Measurements from ENCODE around the gene NAGK. TPM values are rescaled to one million over a fixed set of nuclear protein-coding genes. Genes with fewer than 3 reads are reported as not detected.
A peak's percentile ranks its signal among the peaks of the same experiment; 100 is the strongest.
"Not testable (repeated sequence)": the region's sequence is repeated elsewhere in the genome, so short reads cannot be mapped to it uniquely, and the experiment has no call there.

NAGK gene
- total and polyA plus RNA-seq, 9 of the 15 experiments (the other 6 are each of a cell fraction or from before 2014, with no cell fraction given) = 4.9 to 14.9 (median 10.6) TPM

GRCh38 chr2:71083752-71084312 is 15.4 kb downstream of the NAGK start:
- FAIRE-seq; in situ Hi-C loops (cut with MboI); TF ChIP-seq PBX2 (CRISPR knock-in tag; IDR thresholded peaks at IDR 0.05; ENCODE audit: low read depth): not testable (repeated sequence)
- peak; percentile 58 for TF ChIP-seq MEIS2 (IDR thresholded peaks at IDR 0.05; ENCODE audit: partially characterized antibody)
- TF ChIP-seq PBX2 (tag; conservative IDR thresholded peaks at IDR 0.05; ENCODE audit: low read depth) = peak; percentile 22; the same call in 1 of the 2 replicates
- 0 out of 2 replicates have a peak, but pooled peaks have one; percentile 19 for TF ChIP-seq SMARCA4 (IDR thresholded peaks at IDR 0.05)

DNA sequence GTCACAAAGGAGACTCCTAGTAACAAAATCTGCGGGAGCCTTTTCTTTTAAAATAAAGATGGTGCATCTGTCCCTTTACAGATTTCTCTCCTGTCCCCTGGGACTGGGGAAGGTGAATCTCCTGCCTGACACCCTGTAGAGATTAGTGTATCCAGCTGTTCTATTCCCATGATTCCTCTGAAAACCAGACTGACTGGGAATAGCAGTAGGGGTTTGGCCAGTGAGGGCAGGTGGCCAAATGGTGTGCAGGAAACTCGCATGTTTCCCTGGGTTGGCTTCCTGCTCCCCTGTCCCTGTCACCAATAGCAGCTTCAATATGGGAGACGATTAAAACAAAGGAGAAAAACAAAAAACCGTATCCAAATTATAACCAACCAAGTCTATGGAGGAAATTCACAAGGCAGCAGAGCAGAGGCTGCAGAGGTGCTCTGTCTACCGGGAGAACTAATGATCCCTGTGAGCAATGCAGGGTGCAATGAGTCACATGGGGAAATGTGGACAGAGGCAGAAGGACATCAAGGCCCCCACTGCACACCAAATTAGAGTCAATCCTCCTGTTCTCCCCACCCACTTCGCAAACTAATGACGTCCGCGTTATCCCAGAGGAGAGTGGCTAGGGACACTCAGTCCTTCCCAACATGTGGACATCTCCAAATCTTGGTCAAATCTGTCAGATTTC is 17.0 kb downstream of the NAGK start:
- CTCF ChIA-PET (ENCODE audit: low intra/inter-chr PET ratio); in situ Hi-C loops (cut with MboI); H3K4me2 ChIP-seq (ENCODE audit: insufficient read depth, low read length); H3K9me3 ChIP-seq (replicated peaks; ENCODE audit: control insufficient read depth, insufficient read depth, low read depth, low read length); H3K9me1 ChIP-seq (ENCODE audit: control insufficient read depth, insufficient read depth, low read length); H3K9ac ChIP-seq (ENCODE audit: insufficient read depth in 1 of 2, low read depth in 2 of 2, low read length in 2 of 2); H3K4me1 ChIP-seq (replicated peaks in 1 of 2; ENCODE audit: control insufficient read depth in 2 of 2, insufficient read depth in 2 of 2, low read length in 2 of 2); H3K4me3 ChIP-seq; intact Hi-C loops (cut with micrococcal nuclease); H4K20me1 ChIP-seq (replicated peaks; ENCODE audit: control insufficient read depth, insufficient read depth, low read length); H3K27me3 ChIP-seq (ENCODE audit: control insufficient read depth in 2 of 2, insufficient read depth in 2 of 2, low read length in 2 of 2); H3K36me3 ChIP-seq (ENCODE audit: control insufficient read depth, insufficient read depth, low read length); H2AFZ ChIP-seq (ENCODE audit: low read depth, low read length); POLR2A ChIA-PET; H3K79me2 ChIP-seq (ENCODE audit: control insufficient read depth, insufficient read depth, low read length); H3K27ac ChIP-seq (ENCODE audit: extremely low read depth, low read depth, low read length); DNase-seq (ENCODE audit: extremely low read depth in 1 of 4, low spot score in 3 of 4); BruUV-seq (replicated peaks): not testable (repeated sequence)
- FAIRE-seq (peak; percentile 46), ATAC-seq (0 out of 3 replicates have a peak, but pooled peaks have one; percentile 35)
- WGBS (ENCODE audit: insufficient coverage, low coverage, missing lambda C conversion rate) = 27% methylated on average over 9 of the region's 9 CpGs

More at GRCh38 chr2:71083752-71084312, 15.4 kb downstream of the NAGK start:
- H3K27me3 ChIP-seq (ENCODE audit: control insufficient read depth in 2 of 2, insufficient read depth in 2 of 2, low read length in 2 of 2); DNase-seq (ENCODE audit: extremely low read depth in 1 of 4, low spot score in 3 of 4); BruUV-seq (replicated peaks); H3K9me3 ChIP-seq (replicated peaks; ENCODE audit: control insufficient read depth, insufficient read depth, low read depth, low read length); intact Hi-C loops (cut with micrococcal nuclease); H3K9me1 ChIP-seq (ENCODE audit: control insufficient read depth, insufficient read depth, low read length); H3K4me2 ChIP-seq (ENCODE audit: insufficient read depth, low read length); H3K27ac ChIP-seq (ENCODE audit: extremely low read depth, low read depth, low read length); H3K79me2 ChIP-seq (ENCODE audit: control insufficient read depth, insufficient read depth, low read length); H4K20me1 ChIP-seq (replicated peaks; ENCODE audit: control insufficient read depth, insufficient read depth, low read length); H3K4me1 ChIP-seq (replicated peaks in 1 of 2; ENCODE audit: control insufficient read depth in 2 of 2, insufficient read depth in 2 of 2, low read length in 2 of 2); H3K4me3 ChIP-seq; CTCF ChIA-PET (ENCODE audit: low intra/inter-chr PET ratio); H3K36me3 ChIP-seq (ENCODE audit: control insufficient read depth, insufficient read depth, low read length): not testable (repeated sequence)
- POLR2A ChIA-PET = interaction anchor here (0.7 to 1.0 kb wide), 2 partner anchors 13 to 71 kb away, joined by 3 to 4 read pairs; no protein-coding TSS in a partner anchor
- Histone ChIP-seq H3K9ac (ENCODE audit: insufficient read depth in 1 of 2, low read depth in 2 of 2, low read length in 2 of 2) (0 out of 4 replicates have a peak overlapping the region, but pooled peaks of 1 of the 2 experiments have one; percentile 61), H2AFZ (ENCODE audit: low read depth, low read length) (peak overlapping the region; percentile 80)
- whole genome bisulfite sequencing (ENCODE audit: insufficient coverage, low coverage, missing lambda C conversion rate) = 4% methylated on average over 10 of the region's 13 CpGs
- ATAC-seq = peak; percentile 51; the same call in 2 of the 3 replicates

Measured in K562 (cell line).